Caki2 (cell line): ENCODE measurements around the gene C14orf180. TPM values are rescaled to one million over a fixed set of nuclear protein-coding genes. Genes with fewer than 3 reads are reported as not detected.

Experiments used
- DNase-seq: peaks from one replicate; pipeline ENCODE4 v3.0.0-alpha.2; 2015; ENCODE audit warnings: low read depth
- in situ Hi-C: cut with HindIII; loops from 2 replicates; pipeline ENCODE4 v1.10.0; 2016; ENCODE audit warnings: low sequenced_read_pairs, low pct_unique_long_range_greater_than_20kb, mixed read lengths
- total RNA-seq: library from RNA; depleted of rRNA; stranded (reverse); fragments of >200 nt; shearing (Covaris generic); gene quantifications from 2 replicates; pipeline ENCODE4 v1.2.3, GENCODE V29; 2014; ENCODE audit warnings: low replicate concordance

Gene C14orf180
- total RNA-seq, 1 experiment from 2014 or later: not detected

- in situ Hi-C loops: no loop called here
- DNase-seq: no peak
These were observed 30.6 kb upstream of the C14orf180 start for GRCh38 chr14:104548802-104549535.

GRCh38 chr14:104549536-104550339 lies 29.8 kb upstream of the C14orf180 start:
- in situ Hi-C loops: no loop called here
- DNase-seq: no peak

- in situ Hi-C loops: no loop called here
- DNase-seq: no peak
These were observed 29.2 kb upstream of the C14orf180 start for GRCh38 chr14:104550340-104550860.

- DNase-seq: no peak
- in situ Hi-C loops: no loop called here
These were observed 28.5 kb upstream of the C14orf180 start for GRCh38 chr14:104550861-104551728.

- in situ Hi-C loops: no loop called here
- no peak for DNase-seq
These were observed 27.5 kb upstream of the C14orf180 start for GRCh38 chr14:104551851-104552737.

- DNase-seq: no peak
- in situ Hi-C loops: no loop called here
These were observed 26.8 kb upstream of the C14orf180 start for GRCh38 chr14:104552738-104553125.

- in situ Hi-C loops: no loop called here
- no peak for DNase-seq
These were observed 26.1 kb upstream of the C14orf180 start for GRCh38 chr14:104553166-104554087.

- DNase-seq: no peak
- in situ Hi-C loops: no loop called here
These were observed 25.4 kb upstream of the C14orf180 start for GRCh38 chr14:104554088-104554607.

GRCh38 chr14:104554608-104555429 lies 24.7 kb upstream of the C14orf180 start:
- in situ Hi-C loops: no loop called here
- DNase-seq: no peak

- in situ Hi-C loops: no loop called here
These were observed 23.9 kb upstream of the C14orf180 start for GRCh38 chr14:104555430-104556255.

GRCh38 chr14:104556256-104557021 lies 23.1 kb upstream of the C14orf180 start:
- in situ Hi-C loops: no loop called here
- no peak for DNase-seq

More at GRCh38 chr14:104555430-104556255, 23.9 kb upstream of the C14orf180 start:
- DNase-seq: no peak

- in situ Hi-C loops: no loop called here
- no peak for DNase-seq
These were observed 22.5 kb upstream of the C14orf180 start for GRCh38 chr14:104557086-104557485.

GRCh38 chr14:104557766-104558165 lies 21.8 kb upstream of the C14orf180 start:
- in situ Hi-C loops: no loop called here
- DNase-seq: no peak
